HG02678 (cell line): ENCODE data around the gene SH3PXD2B.
"Not testable (repeated sequence)": the region's sequence is repeated elsewhere in the genome, so short reads cannot be mapped to it uniquely, and the experiment has no call there.

Experiments used
- ATAC-seq: cut with Tn5 transposase; IDR thresholded peaks from one replicate; pipeline ENCODE4 v1.9.1; 2021; ENCODE audit warnings: mild to moderate bottlenecking, moderate library complexity; ENCODE audit not compliant: unreplicated experiment

The SH3PXD2B gene

DNA sequence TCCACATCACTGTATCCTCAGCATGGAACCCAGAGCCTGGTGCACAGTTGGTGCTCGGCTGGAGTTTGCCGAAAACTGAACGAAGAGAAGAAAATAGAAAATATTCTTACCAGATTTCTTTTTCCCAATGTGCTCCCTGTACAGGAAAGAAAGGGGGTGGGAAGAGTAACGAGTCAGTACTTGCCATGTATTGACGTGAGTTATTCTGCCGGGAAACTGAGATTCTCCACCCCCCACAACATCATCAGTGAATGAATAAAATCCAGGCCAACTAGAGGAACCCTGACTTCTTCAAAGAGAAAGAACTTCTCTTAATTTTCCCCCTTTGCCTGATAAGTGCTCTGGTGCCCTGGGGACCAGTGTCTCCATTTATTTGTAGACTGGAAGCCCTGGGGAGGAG, 80.6 kb downstream of the SH3PXD2B start:
- ATAC-seq, result no peak

DNA sequence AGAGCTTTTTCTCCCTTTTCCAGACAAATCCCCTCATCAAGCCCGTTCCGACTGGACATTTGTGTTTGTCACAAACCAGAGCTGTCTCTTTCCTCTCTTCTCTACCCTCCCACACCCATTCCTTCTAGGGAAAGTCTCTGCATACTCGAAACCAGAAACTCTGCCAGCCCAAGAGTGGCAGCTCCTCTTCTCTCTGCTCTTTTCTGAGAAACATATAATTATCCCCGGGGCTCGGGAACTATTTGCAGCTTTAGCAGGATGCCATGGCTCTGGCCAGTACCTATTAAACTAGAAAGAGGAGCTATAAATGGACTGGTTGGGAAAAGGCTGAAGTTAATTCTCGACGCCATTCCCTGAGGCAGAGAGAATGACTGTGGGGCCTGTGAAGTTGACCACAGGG, 82.6 kb downstream of the SH3PXD2B start:
- no peak for ATAC-seq

DNA sequence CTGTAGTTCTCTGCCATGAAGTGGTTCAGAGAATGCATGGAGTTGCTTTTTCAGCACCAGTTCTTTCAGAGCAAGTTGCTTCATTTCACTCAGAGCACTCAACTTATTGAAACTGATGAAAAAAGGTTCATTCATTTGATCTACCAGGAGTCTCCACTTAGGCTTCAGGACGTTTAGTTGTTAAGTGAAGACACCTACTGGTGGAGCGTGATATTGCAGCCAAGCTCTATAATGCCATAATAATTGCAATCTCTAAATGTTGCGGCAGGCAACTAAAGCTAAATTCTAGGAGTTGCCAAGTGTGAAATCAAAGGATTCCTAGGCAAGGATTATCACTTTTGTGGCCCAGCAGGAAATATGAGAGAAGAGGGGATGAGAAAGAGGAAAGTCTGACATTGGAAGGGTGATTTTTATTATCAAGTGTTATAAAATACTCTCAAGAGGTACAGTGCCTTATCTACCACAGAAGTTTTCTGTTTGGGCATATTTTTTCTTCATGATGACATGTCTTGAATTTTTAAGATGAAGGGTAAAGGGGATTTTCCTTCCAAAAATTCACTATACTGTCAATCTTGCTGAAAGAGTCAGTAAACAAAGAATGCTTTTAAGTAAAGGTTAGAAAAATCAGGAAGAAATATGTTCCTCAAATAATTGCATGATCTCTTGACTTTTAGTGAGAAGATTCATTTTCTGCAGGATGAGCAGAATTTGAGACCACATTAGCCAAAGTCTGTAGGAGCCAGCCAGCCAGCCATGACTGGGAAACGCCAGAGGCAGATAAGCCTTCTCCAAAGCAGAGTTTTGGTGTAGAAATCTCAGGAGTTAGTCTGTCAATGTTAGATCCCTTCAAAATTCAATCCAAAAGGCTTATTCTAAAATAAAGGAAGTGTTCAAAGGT, 83.4 kb downstream of the SH3PXD2B start:
- ATAC-seq, result no peak

DNA sequence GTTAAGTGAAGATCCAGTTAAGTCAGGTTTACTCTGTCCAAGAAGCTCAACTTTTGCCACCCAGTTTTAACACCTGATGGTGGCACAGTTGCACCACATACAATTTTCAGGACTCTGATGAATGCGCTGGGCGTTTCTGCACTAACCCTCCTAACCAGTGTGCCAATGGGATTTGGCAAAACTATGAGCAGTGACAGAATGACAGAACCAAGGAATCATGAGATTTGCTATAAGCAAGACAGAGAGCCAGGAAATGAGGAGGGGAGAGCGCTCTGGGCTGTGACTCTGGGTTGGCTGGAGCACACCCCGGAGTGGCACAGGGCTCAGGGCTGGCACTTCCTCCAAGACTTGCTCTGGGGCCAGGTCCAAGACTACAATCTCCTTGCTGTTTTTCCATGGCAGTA, 84.1 kb downstream of the SH3PXD2B start:
- no peak for ATAC-seq

DNA sequence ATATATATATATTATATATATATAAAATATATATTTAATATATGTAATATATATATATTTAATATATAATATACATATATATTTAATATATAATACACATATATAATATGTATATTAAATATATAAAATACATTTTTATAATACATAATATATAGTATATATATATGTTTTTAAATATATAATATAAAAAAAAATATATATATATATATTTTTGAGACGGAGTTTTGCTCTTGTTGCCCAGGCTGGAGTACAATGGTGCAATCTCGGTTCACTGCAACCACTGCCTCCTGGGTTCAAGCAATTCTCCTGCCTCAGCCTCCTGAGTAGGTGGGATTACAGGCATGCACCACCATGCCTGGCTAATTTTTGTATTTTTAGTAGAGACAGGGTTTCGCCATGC, 85.6 kb downstream of the SH3PXD2B start:
- ATAC-seq, result not testable (repeated sequence)

- no peak for ATAC-seq
Observed at GRCh38 chr5:172365948-172366608, 88.2 kb downstream of the SH3PXD2B start.

DNA sequence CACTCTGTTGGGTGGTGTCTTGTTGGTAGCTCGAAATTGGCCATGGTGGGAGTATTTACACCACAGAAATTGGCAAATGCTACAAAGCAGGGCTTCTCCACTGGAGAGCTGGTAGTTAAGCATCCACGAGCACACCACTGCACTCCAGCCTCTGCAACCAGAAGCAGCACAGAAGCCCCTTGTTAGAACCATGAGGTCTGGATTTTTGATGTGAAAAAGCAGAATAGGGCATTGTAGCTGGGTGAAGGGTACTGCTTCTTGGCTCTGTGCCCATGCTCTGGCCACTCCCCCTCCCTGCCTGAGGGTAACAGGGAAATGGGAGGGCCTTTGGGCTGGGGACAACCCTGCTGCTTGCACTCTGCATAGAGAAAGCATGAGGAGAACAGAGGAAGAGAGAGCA, 89.6 kb downstream of the SH3PXD2B start:
- ATAC-seq, result no peak

DNA sequence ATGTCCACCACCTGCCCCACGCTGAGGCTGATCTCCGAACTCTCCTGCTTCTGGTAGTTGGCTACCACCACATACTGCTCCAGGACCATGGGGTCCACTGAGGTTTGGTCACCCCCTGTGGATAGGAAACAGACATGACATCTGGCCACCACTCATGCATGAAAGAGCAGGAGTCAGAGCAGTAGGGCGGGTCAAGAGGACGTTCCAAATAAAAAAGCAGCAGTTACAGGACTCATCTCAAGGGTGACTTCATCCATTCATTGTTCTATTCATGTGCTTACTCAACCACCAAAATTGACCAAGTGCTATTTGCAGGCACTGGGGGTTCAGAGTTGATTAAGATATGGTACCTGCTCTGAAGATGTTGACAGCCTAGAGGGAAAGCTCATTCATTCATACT, 91.6 kb downstream of the SH3PXD2B start:
- no peak for ATAC-seq

DNA sequence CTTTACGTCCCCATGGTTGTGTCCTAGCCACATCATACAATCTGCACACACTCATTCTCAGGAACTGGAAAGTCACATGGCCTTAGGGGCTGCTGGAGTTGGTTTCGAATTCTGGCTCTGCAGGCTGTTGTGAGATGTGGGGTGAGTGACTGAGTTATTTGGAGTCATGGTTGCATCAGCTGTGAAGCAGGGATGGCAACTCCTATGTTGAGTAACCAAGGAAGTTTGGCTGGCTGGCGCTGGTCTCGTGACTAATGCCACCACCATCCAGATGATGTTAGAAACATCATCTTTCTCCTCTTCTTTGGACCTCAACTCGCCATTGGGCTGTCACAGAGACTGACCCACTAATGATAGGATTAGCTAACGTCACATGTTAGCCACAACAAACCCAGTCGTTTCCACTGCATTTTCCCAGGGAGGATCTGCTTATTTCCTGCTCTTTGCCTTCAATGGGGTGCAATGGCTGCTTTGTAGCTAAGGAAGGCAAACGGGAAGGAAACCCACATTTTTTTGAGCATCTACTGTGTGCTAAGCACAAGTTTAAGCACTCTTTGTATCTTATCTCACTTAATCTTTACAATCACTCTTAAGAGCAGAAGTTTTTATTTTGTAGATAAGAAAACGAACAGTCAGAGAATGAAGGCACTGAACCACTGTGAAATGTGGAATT, 92.6 kb downstream of the SH3PXD2B start:
- no peak for ATAC-seq

DNA sequence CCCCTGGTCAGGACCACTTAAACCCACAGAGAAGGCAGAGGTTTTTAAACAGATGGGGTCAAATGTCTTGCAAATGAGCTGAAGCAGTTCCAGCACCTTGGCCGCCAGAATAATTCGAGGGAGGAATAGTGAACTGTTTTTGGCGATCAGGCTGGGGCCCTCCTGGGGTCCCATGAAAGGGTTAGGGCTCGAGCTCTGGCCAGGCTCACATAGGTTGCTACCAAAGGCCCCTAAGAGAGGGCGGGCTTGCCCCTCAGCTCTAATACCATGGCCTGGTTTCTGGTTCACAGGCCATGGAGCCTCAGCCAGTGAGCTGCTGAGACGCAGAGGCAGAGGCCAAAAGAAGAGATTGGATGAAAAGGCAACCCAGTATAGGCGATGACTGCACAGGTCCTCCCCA, 96.0 kb downstream of the SH3PXD2B start:
- no peak for ATAC-seq

DNA sequence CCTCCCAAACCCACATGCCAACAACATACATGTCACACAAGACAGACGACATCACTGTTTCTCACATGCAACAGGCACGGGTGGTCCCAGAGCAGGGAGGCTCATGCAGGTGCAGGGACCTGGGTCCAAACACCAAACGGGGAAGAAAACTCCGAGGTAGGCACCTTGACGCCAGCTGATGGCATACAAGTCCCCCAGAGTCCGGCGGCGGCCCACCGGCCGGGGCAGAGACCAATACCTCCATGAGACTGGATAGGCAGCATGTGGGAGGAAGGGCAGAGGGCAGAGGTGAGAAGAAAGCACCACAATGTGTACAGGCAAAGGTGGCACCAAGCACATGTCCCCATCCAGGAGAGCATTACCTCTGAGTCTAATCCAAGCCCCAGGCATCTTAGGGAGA, 97.8 kb downstream of the SH3PXD2B start:
- ATAC-seq, result no peak

- ATAC-seq, result no peak
Observed at GRCh38 chr5:172356047-172356446, 98.3 kb downstream of the SH3PXD2B start.

- no peak for ATAC-seq
Observed at GRCh38 chr5:172353846-172354245, 100.5 kb downstream of the SH3PXD2B start.

DNA sequence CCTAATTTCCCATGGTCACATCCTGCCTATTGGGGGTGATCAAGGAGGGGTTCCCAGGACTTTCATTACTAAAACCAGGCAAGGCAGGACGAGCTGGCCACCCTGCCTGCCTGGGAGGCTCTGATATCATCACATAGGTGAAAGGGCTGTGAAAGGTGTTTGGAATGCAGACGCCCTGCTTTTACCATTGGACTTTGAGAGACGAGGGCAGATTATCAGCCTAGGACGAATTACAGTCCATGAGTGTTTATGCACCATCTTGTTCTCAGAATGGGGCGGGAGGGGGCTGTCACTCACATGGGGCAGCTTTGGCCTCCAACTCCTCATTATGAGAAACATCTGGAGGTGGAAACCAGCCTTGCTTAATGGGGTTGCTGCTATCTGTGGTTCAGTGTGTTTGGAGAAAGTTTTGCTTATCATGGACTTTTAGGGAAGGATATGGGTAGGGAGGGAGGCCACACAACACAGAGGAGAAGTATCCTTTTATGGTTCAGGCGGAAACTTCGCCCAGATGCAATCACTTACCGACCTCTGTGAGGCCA, 101.0 kb downstream of the SH3PXD2B start:
- no peak for ATAC-seq

DNA sequence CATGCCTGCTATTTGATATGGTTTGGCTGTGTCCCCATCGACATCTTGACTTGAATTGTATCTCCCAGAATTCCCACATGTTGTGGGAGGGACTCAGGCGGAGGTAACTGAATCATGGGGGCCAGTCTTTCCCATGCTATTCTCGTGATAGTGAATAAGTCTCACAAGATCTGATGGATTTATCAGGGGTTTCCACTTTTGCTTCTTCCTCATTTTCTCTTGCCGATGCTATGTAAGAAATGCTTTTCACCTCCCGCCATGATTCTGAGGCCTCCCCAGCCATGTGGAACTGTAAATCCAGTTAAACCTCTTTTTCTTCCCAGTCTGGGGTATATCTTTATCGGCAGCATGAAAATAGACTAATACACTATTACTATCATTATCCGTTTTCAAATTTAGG, 101.8 kb downstream of the SH3PXD2B start:
- not testable (repeated sequence) for ATAC-seq

GRCh38 chr5:172351240-172351778, 103.0 kb downstream of the SH3PXD2B start:
- ATAC-seq, result no peak

GRCh38 chr5:172350212-172351181, 103.8 kb downstream of the SH3PXD2B start:
- no peak for ATAC-seq

DNA sequence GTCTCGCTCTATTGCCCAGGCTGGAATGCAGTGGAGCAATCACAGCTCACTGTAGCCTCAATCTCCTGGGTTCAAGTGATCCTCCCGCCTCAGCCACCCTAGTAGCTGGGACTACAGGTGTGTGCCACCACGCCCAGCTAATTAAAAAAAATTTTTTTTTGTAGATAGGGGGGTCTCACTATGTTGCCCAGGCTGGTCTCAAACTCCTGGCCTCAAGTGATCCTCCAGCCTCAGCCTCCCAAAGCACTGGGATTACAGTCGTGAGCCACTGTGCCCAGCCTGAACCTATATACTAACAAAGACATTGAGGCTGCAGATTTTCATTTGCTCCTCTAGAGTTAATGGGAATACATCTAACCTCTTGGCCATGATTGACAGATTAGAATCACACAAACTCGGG, 105.6 kb downstream of the SH3PXD2B start:
- not testable (repeated sequence) for ATAC-seq

DNA sequence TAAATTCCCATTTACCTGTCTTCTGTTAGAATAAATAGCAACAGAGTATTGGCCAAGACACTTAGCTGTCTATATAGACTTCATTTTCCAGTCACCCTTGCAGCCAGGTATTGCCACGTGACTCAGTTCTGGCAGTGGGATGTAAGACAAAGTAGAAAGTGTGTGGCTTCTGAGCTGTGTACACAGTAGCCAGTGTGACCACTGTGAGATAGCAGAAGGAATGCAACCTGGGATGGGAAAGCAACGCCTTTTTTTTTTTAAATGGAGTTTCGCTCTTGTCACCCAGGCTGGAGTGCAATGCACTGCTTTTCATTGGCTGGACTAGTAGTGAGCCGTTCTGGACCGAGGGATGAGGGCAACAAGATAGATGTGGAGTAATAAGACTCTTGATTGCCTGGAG, 106.2 kb downstream of the SH3PXD2B start:
- no peak for ATAC-seq

GRCh38 chr5:172347496-172348052, 106.8 kb downstream of the SH3PXD2B start:
- ATAC-seq, result no peak
